GM21737 (cell line): ENCODE results near the gene NOL7.

Source experiments
- ATAC-seq: cut with Tn5 transposase; IDR thresholded peaks from one replicate; pipeline ENCODE4 v1.9.1; 2021; ENCODE audit warnings: mild to moderate bottlenecking, moderate library complexity; ENCODE audit not compliant: unreplicated experiment

The NOL7 gene

DNA sequence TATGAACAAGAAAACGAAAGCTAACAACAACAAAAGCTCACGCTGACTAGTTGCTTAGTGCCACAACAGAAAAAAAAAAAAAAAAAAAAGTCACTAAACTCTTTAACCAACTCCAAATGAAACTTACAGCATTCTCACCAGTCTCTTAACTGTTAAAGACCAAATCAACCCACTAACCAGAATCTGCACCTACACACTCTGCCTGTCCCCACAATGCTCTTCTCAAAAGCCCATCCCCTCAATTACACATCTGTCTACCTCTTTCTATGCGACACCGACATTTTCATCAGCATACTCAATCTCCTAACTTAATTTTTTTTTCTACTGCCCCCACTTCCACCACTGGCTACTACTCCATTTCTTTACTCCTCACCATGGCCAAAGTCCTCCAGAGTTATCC is 34.3 kb downstream of the NOL7 start:
- ATAC-seq: no peak

DNA sequence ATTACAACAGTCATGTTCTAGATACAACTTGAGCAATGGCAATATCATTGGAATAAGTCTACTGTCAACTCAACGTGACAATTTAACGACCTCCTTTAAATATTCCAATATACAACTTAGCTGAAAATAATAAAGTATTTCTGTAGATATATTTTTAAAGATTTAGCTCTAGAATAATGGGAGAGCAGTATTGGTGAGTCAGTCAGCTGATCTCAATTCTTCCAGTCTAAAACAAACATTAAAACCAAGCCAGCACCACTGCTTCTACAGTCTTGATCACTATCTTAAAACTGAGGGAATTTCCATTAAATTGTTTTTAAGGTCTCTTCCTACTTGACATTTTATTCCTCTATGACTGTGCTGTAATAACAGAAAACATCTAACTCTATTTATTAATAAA is 38.2 kb downstream of the NOL7 start:
- ATAC-seq: no peak

DNA sequence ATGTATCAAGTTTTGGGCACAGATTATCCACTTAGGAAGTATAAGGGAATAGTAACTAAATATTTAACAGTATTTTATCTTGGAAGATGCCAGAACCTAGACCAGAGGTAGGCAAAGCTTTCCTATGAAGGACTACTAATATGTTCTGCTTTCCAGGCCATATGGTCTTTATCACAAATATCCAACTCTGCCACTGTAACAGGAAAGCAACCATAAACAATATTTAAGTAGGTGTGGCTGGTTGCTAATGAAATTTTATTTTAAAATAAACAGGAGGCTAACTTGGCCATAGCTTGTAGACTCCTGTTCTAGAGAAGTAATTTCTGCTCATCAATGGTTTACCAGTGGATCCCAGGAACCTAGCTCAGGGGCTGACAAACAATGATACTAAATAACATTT is 39.4 kb downstream of the NOL7 start:
- no peak for ATAC-seq

- no peak for ATAC-seq
Observed at GRCh38 chr6:13655700-13656099, 40.6 kb downstream of the NOL7 start.

DNA sequence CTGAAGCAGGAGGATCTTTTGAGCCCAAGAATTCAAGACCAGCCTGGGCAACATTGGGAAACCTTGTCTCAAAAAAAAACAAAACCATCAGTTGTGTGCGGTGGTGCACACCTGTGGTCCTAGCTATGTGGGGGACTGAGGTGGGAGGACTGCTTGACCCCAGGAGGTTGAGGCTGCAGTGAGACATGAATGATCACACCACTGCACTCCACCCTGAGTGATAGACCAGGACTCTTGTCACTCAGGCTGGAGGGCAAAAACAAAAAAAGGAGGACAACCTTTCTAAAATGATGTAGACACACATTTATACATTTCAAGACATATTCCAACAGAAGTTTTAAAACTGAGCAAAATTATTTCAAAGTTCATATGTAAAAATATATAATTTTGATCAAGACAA is 45.1 kb downstream of the NOL7 start:
- ATAC-seq: no peak

GRCh38 chr6:13660893-13661292 is 45.8 kb downstream of the NOL7 start:
- ATAC-seq: no peak

- no peak for ATAC-seq
Observed at GRCh38 chr6:13661647-13662046, 46.5 kb downstream of the NOL7 start.

DNA sequence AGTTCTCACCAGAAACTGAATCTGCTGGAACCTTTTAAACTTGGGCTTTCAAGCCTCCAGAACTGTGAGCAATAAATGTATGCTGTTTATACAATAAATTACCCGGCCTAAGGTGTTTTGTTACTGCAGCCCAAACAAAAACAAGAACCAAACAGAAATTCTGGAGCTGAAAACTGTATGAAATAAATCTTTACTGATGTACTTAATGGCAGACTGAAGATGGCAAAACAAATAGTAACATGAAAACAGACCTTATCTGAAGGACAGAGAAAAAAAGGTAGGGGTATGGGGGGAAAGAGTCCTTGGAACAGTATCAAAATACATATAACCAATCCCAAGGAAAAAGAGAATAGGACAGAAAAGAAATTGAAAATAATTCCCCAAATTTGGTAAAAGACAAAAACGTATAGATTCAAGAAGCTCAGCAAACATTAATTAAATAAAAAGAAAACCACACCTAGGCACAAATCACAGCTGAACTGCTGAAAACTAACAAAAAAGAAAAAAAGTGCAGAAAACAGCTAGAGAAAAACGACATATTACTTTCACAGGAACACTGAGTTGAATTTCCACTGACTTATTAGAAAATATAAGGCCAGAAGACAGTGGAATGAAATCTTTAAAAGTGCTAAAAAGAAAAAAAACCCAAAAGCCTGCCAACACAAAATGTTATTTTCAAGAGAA is 47.7 kb downstream of the NOL7 start:
- ATAC-seq: no peak

DNA sequence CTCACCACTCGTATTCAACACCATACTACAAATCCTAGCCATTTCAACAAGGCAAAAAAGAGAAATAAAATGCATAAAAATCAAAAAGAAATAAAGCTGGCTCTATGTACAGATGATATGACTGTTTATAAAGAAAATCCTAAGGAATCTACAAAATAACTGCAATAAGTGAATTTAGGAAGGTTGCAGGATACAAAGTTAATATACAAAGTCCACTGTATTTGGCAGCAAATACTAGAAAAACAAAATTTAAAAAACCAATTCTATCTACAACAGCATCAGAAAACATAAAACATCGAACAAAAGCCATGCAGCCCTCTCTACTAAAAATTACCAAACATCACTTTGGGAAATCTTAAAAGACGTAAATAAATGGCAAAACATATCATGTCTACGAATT is 48.9 kb downstream of the NOL7 start:
- ATAC-seq: no peak

DNA sequence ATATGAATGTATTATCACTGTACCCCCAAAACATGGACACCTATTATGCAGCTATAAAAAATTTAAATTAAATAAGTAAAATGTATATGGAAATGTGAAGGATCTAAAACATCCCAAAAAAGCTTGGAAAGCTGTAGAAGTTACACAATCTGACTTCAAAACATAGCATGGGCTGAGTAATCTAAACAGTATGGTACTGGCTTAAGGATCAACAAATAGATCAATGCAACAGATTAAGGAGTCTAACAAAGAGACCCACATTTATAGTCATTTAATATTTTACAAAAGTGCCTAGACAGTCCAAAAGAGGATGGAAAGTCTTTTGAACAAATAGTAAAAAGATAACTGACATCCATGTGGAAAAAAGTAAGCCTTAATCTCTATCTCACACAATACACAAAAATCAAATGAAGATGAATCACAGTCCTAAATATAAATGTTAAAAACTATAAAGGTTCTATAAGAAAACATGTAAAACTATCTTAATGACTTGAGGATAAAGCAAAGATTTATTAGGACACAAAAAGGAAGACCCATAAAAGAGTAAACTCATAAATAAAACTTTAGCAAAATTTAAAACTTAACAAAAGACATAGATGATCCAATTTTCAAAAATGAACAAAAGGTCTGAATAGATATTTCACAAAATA is 49.7 kb downstream of the NOL7 start:
- ATAC-seq: no peak

- ATAC-seq: no peak
Observed at GRCh38 chr6:13666194-13667105, 51.3 kb downstream of the NOL7 start.

- ATAC-seq: no peak
Observed at GRCh38 chr6:13667655-13668054, 52.5 kb downstream of the NOL7 start.

GRCh38 chr6:13668291-13668928 is 53.3 kb downstream of the NOL7 start:
- ATAC-seq: no peak

- ATAC-seq: no peak
Observed at GRCh38 chr6:13669476-13669875, 54.3 kb downstream of the NOL7 start.
